Smooth muscle cell (in vitro differentiated cells): ENCODE data around the gene WDR62. TPM values are rescaled to one million over a fixed set of nuclear protein-coding genes. Genes with fewer than 3 reads are reported as not detected.

Experiments
- DNase-seq: peaks from one replicate; lab custom pipeline; 2025; ENCODE audit not compliant: unreplicated experiment; lab: John Stamatoyannopoulos, UW
- H2AFZ ChIP-seq: fragments of 200-600 bp; sonication (generic); 2 replicates; pipeline ENCODE4 v1.6.0; 2016; ENCODE audit warnings: antibody characterized with exemption, low read depth, mild to moderate bottlenecking
- H3F3A ChIP-seq: fragments of 200-600 bp; sonication (generic); 2 replicates; pipeline ENCODE4 v1.6.0; 2017; ENCODE audit warnings: antibody characterized with exemption, low read depth
- H3K27ac ChIP-seq: fragments of 200-600 bp; sonication (generic); 2 replicates; pipeline ENCODE4 v1.5.1; 2016; ENCODE audit warnings: low read depth, mild to moderate bottlenecking
- H3K27me3 ChIP-seq: fragments of 200-600 bp; sonication (generic); 2 replicates; pipeline ENCODE4 v1.6.1; 2016; ENCODE audit warnings: low read depth, mild to moderate bottlenecking
- H3K36me3 ChIP-seq: fragments of 200-600 bp; sonication (generic); 2 replicates; pipeline ENCODE4 v1.5.1; 2016; ENCODE audit warnings: low read depth
- H3K4me1 ChIP-seq: fragments of 200-600 bp; sonication (generic); 2 replicates; pipeline ENCODE4 v1.5.1; 2016; ENCODE audit warnings: low read depth
- H3K4me2 ChIP-seq: fragments of 200-600 bp; sonication (generic); 2 replicates; pipeline ENCODE4 v1.6.0; 2016; ENCODE audit warnings: mild to moderate bottlenecking
- H3K4me3 ChIP-seq: fragments of 200-600 bp; sonication (generic); 2 replicates; pipeline ENCODE4 v1.5.1; 2016; ENCODE audit warnings: mild to moderate bottlenecking
- H3K79me2 ChIP-seq: fragments of 200-600 bp; sonication (generic); 2 replicates; pipeline ENCODE4 v1.6.0; 2016; ENCODE audit warnings: low read depth, mild to moderate bottlenecking
- H3K9ac ChIP-seq: fragments of 200-600 bp; sonication (generic); 2 replicates; pipeline ENCODE4 v1.6.0; 2016; ENCODE audit warnings: low read depth
- H3K9me3 ChIP-seq: fragments of 200-600 bp; sonication (generic); replicated peaks from 2 replicates; pipeline ENCODE4 v1.5.1; 2016; ENCODE audit warnings: low read depth
- H4K20me1 ChIP-seq: fragments of 200-600 bp; sonication (generic); 2 replicates; pipeline ENCODE4 v1.6.0; 2016; ENCODE audit warnings: low read depth
- CTCF ChIP-seq: fragments of 200-600 bp; sonication (generic); IDR thresholded peaks from 2 replicates; pipeline ENCODE4 v1.5.1; 2017; ENCODE audit warnings: borderline replicate concordance, mild to moderate bottlenecking, antibody characterized with exemption; ENCODE audit not compliant: insufficient read depth, poor library complexity, severe bottlenecking
- WGBS: methylation state at CpG from one replicate; pipeline ENCODE4 v1.1.7; 2016; ENCODE audit warnings: low lambda C conversion rate; 5-methylcytosine and 5-hydroxymethylcytosine counted together
- polyA plus RNA-seq: library from polyadenylated mRNA; unstranded; fragments of >200 nt; fragmentation: Nextera tagmentation; extraction: Ambion mirVana; gene quantifications from 2 replicates; pipeline ENCODE4 v1.2.1, GENCODE V29; 2016
- total RNA-seq: library from RNA; depleted of rRNA; stranded (reverse); fragments of >200 nt; gene quantifications from 2 replicates; pipeline ENCODE4 v1.2.3, GENCODE V29; 2014

WDR62 gene
- total and polyA plus RNA-seq, 2 experiments from 2014 or later, result 1.5 to 4.6 TPM

- Histone ChIP-seq H3K36me3 (no peaks in the 10 kb centered on the region), H3K9me3 (no peaks in the 10 kb centered on the region), H3K4me2 (peak overlapping the region; percentile 83), H4K20me1 (peaks cover under 1% of the 10 kb centered on the region), H2AFZ (peak overlapping the region; percentile 36), H3K4me3 (peak overlapping the region; percentile 54), H3K79me2 (peaks cover 4% of the 10 kb centered on the region), H3K9ac (no peak overlapping the region), H3F3A (no peaks in the 10 kb centered on the region), H3K27ac (no peak overlapping the region), H3K4me1 (peaks cover 11% of the 10 kb centered on the region), H3K27me3 (no peaks in the 10 kb centered on the region)
- 2% methylated on average over 41 of the region's 50 CpGs for WGBS
- no peak for TF ChIP-seq CTCF
- no peak for DNase-seq
Measured at GRCh38 chr19:36009220-36009619, 45.5 kb upstream of the WDR62 start.

- no peak for DNase-seq
- H3K79me2 ChIP-seq, result peaks cover 4% of the 10 kb centered on the region
- no peaks in the 10 kb centered on the region for H3K27me3 ChIP-seq
- TF ChIP-seq CTCF, result no peak
- H3K9ac ChIP-seq, result no peak overlapping the region
- no peak overlapping the region for H3K27ac ChIP-seq
- H3K4me3 ChIP-seq, result peak overlapping the region; percentile 54
- no peaks in the 10 kb centered on the region for H3K9me3 ChIP-seq
- H3K4me1 ChIP-seq, result peaks cover 14% of the 10 kb centered on the region
- peak overlapping the region; percentile 36 for H2AFZ ChIP-seq
- peak overlapping the region; percentile 83 for H3K4me2 ChIP-seq
- no peaks in the 10 kb centered on the region for H3K36me3 ChIP-seq
- 60% methylated on average over 15 of the region's 15 CpGs for WGBS
- no peaks in the 10 kb centered on the region for H4K20me1 ChIP-seq
- no peaks in the 10 kb centered on the region for H3F3A ChIP-seq
Measured at GRCh38 chr19:36009633-36010379, 44.9 kb upstream of the WDR62 start.

- TF ChIP-seq CTCF, result no peak
- H3K27ac ChIP-seq, result no peak overlapping the region
- H3K4me1 ChIP-seq, result peaks cover 16% of the 10 kb centered on the region
- H3K79me2 ChIP-seq, result peaks cover 4% of the 10 kb centered on the region
- no peaks in the 10 kb centered on the region for H3K27me3 ChIP-seq
- H3K9ac ChIP-seq, result no peak overlapping the region
- H3K4me2 ChIP-seq, result no peak overlapping the region
- DNase-seq, result no peak
- no peaks in the 10 kb centered on the region for H4K20me1 ChIP-seq
- 98% methylated on average over 11 of the region's 11 CpGs for WGBS
- no peak overlapping the region for H2AFZ ChIP-seq
- H3K36me3 ChIP-seq, result no peaks in the 10 kb centered on the region
- H3K9me3 ChIP-seq, result no peaks in the 10 kb centered on the region
- H3F3A ChIP-seq, result no peaks in the 10 kb centered on the region
- no peak overlapping the region for H3K4me3 ChIP-seq
Measured at GRCh38 chr19:36010402-36010801, 44.3 kb upstream of the WDR62 start.
